Anterior cingulate cortex (tissue), 58 donors: ENCODE results near the gene FAM13A.
"Not testable (repeated sequence)": the region's sequence is repeated elsewhere in the genome, so short reads cannot be mapped to it uniquely, and the experiment has no call there.

ENCODE experiments used
- DNase-seq, 58 donors: peaks; one replicate each; lab custom pipeline; 2025; lab: John Stamatoyannopoulos, UW

The FAM13A gene

GRCh38 chr4:88967883-88968331 lies 89.1 kb downstream of the FAM13A start:
- DNase-seq = no peak

- no peak for DNase-seq
Observed at GRCh38 chr4:88965053-88965452, 91.9 kb downstream of the FAM13A start.

GRCh38 chr4:88964450-88964849 lies 92.5 kb downstream of the FAM13A start:
- DNase-seq = no peak

- no peak for DNase-seq
Observed at GRCh38 chr4:88963817-88964216, 93.2 kb downstream of the FAM13A start.

GRCh38 chr4:88962396-88962795 lies 94.6 kb downstream of the FAM13A start:
- DNase-seq = no peak

- no peak for DNase-seq
Observed at GRCh38 chr4:88960576-88960975, 96.4 kb downstream of the FAM13A start.

- no peak for DNase-seq
Observed at GRCh38 chr4:88958080-88958479, 98.9 kb downstream of the FAM13A start.

- DNase-seq = no peak
Observed at GRCh38 chr4:88957570-88957969, 99.4 kb downstream of the FAM13A start.

GRCh38 chr4:88955580-88956380 lies 101.2 kb downstream of the FAM13A start:
- DNase-seq = no peak

- no peak for DNase-seq
Observed at GRCh38 chr4:88953400-88953799, 103.6 kb downstream of the FAM13A start.

GRCh38 chr4:88952081-88952480 lies 104.9 kb downstream of the FAM13A start:
- DNase-seq = no peak

- no peak for DNase-seq
Observed at GRCh38 chr4:88949605-88950004, 107.4 kb downstream of the FAM13A start.

GRCh38 chr4:88940506-88940905 lies 116.5 kb downstream of the FAM13A start:
- DNase-seq = no peak

- DNase-seq = no peak
Observed at GRCh38 chr4:88939697-88940096, 117.3 kb downstream of the FAM13A start.

- DNase-seq = no peak
Observed at GRCh38 chr4:88938138-88938537, 118.8 kb downstream of the FAM13A start.

- DNase-seq = no peak
Observed at GRCh38 chr4:88937081-88937480, 119.9 kb downstream of the FAM13A start.

- no peak for DNase-seq
Observed at GRCh38 chr4:88933414-88934160, 123.4 kb downstream of the FAM13A start.

- no peak for DNase-seq
Observed at GRCh38 chr4:88928852-88929251, 128.1 kb downstream of the FAM13A start.

- no peak for DNase-seq
Observed at GRCh38 chr4:88927420-88927819, 129.6 kb downstream of the FAM13A start.

GRCh38 chr4:88919056-88919455 lies 137.9 kb downstream of the FAM13A start:
- DNase-seq = no peak

GRCh38 chr4:88913181-88913580 lies 143.8 kb downstream of the FAM13A start:
- DNase-seq = not testable (repeated sequence)
